AG04450 (cell line): ENCODE results near the gene PPP1R15B. TPM values are rescaled to one million over a fixed set of nuclear protein-coding genes. Genes with fewer than 3 reads are reported as not detected.

Experiments used
- CTCF ChIA-PET: fragments of 300-600, 350-600 bp; formaldehyde crosslinking; extraction: SDS; loops from one replicate; lab custom pipeline; 2022; ENCODE audit warnings: antibody characterized with exemption, inconsistent platforms; lab: Charles Lee
- POLR2A ChIA-PET: fragments of 350-600 bp; formaldehyde crosslinking; extraction: SDS; loops from one replicate; lab custom pipeline; 2021; ENCODE audit warnings: antibody characterized with exemption, inconsistent platforms; lab: Yijun Ruan, JAX
- DNase-seq: peaks from one replicate; pipeline ENCODE4 v3.0.0-alpha.2; 2011; ENCODE audit warnings: low read depth, low spot score
- H3K27ac ChIP-seq: one replicate; pipeline ENCODE4 v1.5.1; 2012; ENCODE audit warnings: low read depth, low read length, control low read depth
- H3K27me3 ChIP-seq: one replicate; pipeline ENCODE4 v1.6.0; 2012; ENCODE audit warnings: low read length; ENCODE audit not compliant: control insufficient read depth, insufficient read depth
- H3K4me3 ChIP-seq: 2 replicates; pipeline ENCODE4 v1.5.1; 2011; ENCODE audit warnings: mild to moderate bottlenecking, low read depth, low read length, control low read depth
- H3K9me3 ChIP-seq: 2 replicates; pipeline ENCODE4 v1.5.1; 2012; ENCODE audit warnings: low read length; ENCODE audit not compliant: control insufficient read depth, insufficient read depth
- CTCF ChIP-seq: IDR thresholded peaks from 2 replicates; pipeline ENCODE4 v1.5.1; 2011; ENCODE audit warnings: low read depth, low read length, control low read depth, inconsistent platforms
- polyA plus RNA-seq: library from polyadenylated mRNA; depleted of rRNA; stranded (reverse); fragments of >200 nt; gene quantifications from 2 replicates; pipeline ENCODE4 v1.2.3, GENCODE V29; 2011

Gene PPP1R15B
- polyA plus RNA-seq, 1 experiment: 28.4 TPM

DNA sequence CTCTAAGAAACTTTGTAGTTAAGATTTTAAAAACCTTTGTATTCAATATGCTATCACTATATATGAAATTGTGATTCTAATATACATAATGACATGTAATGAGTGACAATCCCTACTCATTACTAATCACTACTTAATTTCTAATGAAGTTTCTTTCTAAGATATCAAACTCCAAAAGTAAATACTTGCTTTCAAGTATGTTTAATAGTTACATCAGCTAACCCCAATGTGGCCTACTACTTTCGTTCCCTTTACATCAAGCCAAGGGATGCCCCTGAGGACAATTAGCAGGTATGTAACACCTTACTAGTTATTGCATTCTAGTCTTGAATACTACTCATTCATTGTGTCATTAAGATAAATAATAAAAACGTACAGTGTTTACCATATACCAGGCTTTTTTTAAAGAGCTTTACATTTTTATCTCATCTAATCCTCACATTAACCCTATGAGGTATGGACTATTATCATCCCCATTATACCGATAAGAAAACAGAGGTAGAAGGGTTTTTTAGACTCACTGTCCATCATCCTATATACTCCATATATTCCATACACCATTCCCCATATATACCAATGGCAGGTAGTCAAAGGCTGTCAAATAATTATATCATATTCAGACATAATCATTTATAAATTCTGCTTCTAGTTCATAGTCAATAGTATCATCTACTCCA, 4.2 kb downstream of the PPP1R15B start:
- TF ChIP-seq CTCF: no peak
- POLR2A ChIA-PET: no interaction called here
- H3K4me3 ChIP-seq: peak overlapping the region; percentile 98
- no peaks in the 10 kb centered on the region for H3K27me3 ChIP-seq
- CTCF ChIA-PET: interaction anchor here (1.0 to 1.8 kb wide), 8 partner anchors 9 to 399 kb away, joined by 3 to 23 read pairs (median 5); partner anchors contain the start of gene GOLT1A
- no peak overlapping the region for H3K27ac ChIP-seq
- no peaks in the 10 kb centered on the region; the same call in 1 of the 2 replicates for H3K9me3 ChIP-seq
- DNase-seq: no peak

GRCh38 chr1:204406621-204407020, 5.0 kb downstream of the PPP1R15B start:
- CTCF ChIA-PET: interaction anchor here (0.6 to 1.5 kb wide), 5 partner anchors 8 to 400 kb away, joined by 3 to 23 read pairs (median 6); no protein-coding TSS in a partner anchor
- no peaks in the 10 kb centered on the region for H3K27me3 ChIP-seq
- H3K4me3 ChIP-seq: peak overlapping the region; percentile 98
- no peak for DNase-seq
- no peaks in the 10 kb centered on the region; the same call in 1 of the 2 replicates for H3K9me3 ChIP-seq
- H3K27ac ChIP-seq: no peak overlapping the region
- no peak for TF ChIP-seq CTCF
- POLR2A ChIA-PET: no interaction called here

- Histone ChIP-seq H3K9me3 (no peaks in the 10 kb centered on the region; the same call in 1 of the 2 replicates), H3K27me3 (no peaks in the 10 kb centered on the region), H3K27ac (no peak overlapping the region), H3K4me3 (peak overlapping the region; percentile 10)
- no peak for TF ChIP-seq CTCF
- ChIA-PET POLR2A (no interaction called here), CTCF (interaction anchor here (0.6 kb wide), 1 partner anchor 24 kb away, joined by 8 read pairs; no protein-coding TSS in a partner anchor)
- DNase-seq: no peak
Measured at GRCh38 chr1:204405988-204406387, 5.6 kb downstream of the PPP1R15B start.

DNA sequence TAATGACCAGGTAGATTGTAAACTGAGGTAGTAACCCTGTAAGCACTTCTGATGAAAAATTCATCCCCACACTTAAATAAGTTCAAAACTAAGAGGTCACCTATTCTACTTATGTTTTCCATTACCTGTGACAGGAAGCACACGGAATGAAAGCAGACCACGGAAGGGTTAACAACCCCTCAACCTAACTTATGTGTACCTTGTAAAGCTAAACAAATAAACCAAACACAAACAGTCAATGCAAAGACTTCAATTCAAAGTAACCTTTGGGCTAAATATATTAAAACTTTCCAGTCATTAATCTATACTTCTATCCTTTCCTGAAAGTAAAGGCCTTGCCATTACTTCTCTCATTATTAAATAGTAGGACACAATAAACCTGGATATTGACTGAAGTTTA, 7.0 kb downstream of the PPP1R15B start:
- ChIA-PET CTCF (interaction anchor here (1.0 kb wide), 1 partner anchor 198 kb away, joined by 3 read pairs; no protein-coding TSS in a partner anchor), POLR2A (no interaction called here)
- no peaks in the 10 kb centered on the region for H3K27me3 ChIP-seq
- no peak for DNase-seq
- TF ChIP-seq CTCF: no peak
- no peak overlapping the region for H3K27ac ChIP-seq
- no peak overlapping the region for H3K4me3 ChIP-seq
- H3K9me3 ChIP-seq: no peaks in the 10 kb centered on the region

DNA sequence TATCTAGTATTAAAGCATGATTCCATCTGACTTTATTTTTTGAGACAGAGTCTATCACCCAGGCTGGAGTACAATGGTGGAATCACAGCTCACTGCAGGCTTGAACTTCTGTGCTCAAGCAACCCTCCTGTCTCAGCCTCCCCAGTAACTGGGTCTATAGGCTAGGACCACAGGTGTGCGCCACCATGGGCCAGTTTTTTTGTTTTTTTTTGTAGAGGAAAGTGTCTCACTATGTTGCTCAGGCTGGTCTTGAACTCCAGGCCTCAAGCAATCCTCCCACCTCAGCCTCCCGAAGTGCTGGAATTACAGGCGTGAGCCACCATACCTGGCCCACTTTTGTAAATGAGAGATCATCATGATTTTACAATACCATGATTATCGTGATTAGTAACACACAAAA, 9.2 kb downstream of the PPP1R15B start:
- no peak overlapping the region for H3K4me3 ChIP-seq
- no peak for DNase-seq
- ChIA-PET POLR2A (no interaction called here), CTCF (no interaction called here)
- no peaks in the 10 kb centered on the region for H3K9me3 ChIP-seq
- no peak for TF ChIP-seq CTCF
- H3K27ac ChIP-seq: no peak overlapping the region
- no peaks in the 10 kb centered on the region for H3K27me3 ChIP-seq
